Suprapubic skin (tissue), 4 donors: ENCODE measurements around the gene AQP12A. TPM values are rescaled to one million over a fixed set of nuclear protein-coding genes. Genes with fewer than 3 reads are reported as not detected.

Experiments used
- DNase-seq, 2 donors: peaks; one replicate each; pipeline ENCODE4 v3.0.0-alpha.2; 2019; ENCODE audit warnings: low spot score in 2 of 2
- H3K27ac ChIP-seq: fragments of 200-600 bp; sonication (generic); one replicate; pipeline ENCODE4 v1.5.1; 2019
- H3K27me3 ChIP-seq: fragments of 200-600 bp; sonication (generic); one replicate; pipeline ENCODE4 v1.5.1; 2019
- H3K36me3 ChIP-seq: fragments of 200-600 bp; sonication (generic); one replicate; pipeline ENCODE4 v1.5.1; 2019
- H3K4me1 ChIP-seq: fragments of 200-600 bp; sonication (generic); one replicate; pipeline ENCODE4 v1.5.1; 2019
- H3K4me3 ChIP-seq: fragments of 200-600 bp; sonication (generic); one replicate; pipeline ENCODE4 v1.5.1; 2019; ENCODE audit warnings: mild to moderate bottlenecking
- H3K9me3 ChIP-seq: fragments of 200-600 bp; sonication (generic); one replicate; pipeline ENCODE4 v1.5.1; 2019
- CTCF ChIP-seq, 2 donors: fragments of 200-600 bp in 1 of 2; fragments of 450-650 bp in 1 of 2; sonication (generic) in 1 of 2; IDR thresholded peaks; one replicate each; pipeline ENCODE4 v1.5.1; 2016 to 2019; ENCODE audit warnings: antibody characterized with exemption in 2 of 2, mild to moderate bottlenecking in 1 of 2, moderate library complexity in 1 of 2
- EP300 ChIP-seq: sonication (generic); formaldehyde crosslinking; IDR thresholded peaks from one replicate; pipeline ENCODE4 v1.6.1; 2017; ENCODE audit warnings: antibody characterized with exemption
- POLR2A ChIP-seq, 2 donors: fragments of 450-650 bp; IDR thresholded peaks; one replicate each; pipeline ENCODE4 v1.6.1; 2017; ENCODE audit warnings: antibody characterized with exemption in 2 of 2, mild to moderate bottlenecking in 2 of 2, moderate library complexity in 2 of 2
- POLR2AphosphoS5 ChIP-seq, 3 donors: sonication (generic); formaldehyde crosslinking; IDR thresholded peaks; one replicate each; pipeline ENCODE4 v1.6.1; 2017; ENCODE audit warnings: antibody characterized with exemption in 3 of 3
- WGBS: methylation state at CpG from one replicate; pipeline ENCODE4 v1.1.5; 2018; 5-methylcytosine and 5-hydroxymethylcytosine counted together
- total RNA-seq, 4 donors: library from RNA; depleted of rRNA; stranded (reverse); fragments of >200 nt; gene quantifications; one replicate each; pipeline ENCODE4 v1.1.0, GENCODE V29; 2016

The AQP12A gene
- total RNA-seq, 4 donors from 2014 or later, result not detected

GRCh38 chr2:240701091-240701735 lies 9.5 kb downstream of the AQP12A start:
- Histone ChIP-seq H3K4me3 (no peak overlapping the region), H3K36me3 (no peaks in the 10 kb centered on the region), H3K4me1 (peaks cover 7% of the 10 kb centered on the region), H3K9me3 (no peaks in the 10 kb centered on the region), H3K27ac (no peak overlapping the region), H3K27me3 (peaks cover 58% of the 10 kb centered on the region)
- TF ChIP-seq POLR2A (IDR thresholded peaks at IDR 0.05) (no peak), POLR2AphosphoS5 (IDR thresholded peaks at IDR 0.05) (no peak), EP300 (no peak)
- WGBS, result 19% methylated on average over 4 of the region's 67 CpGs
- DNase-seq, result peak; percentile 50 to 68

- Histone ChIP-seq H3K4me1 (peaks cover 7% of the 10 kb centered on the region), H3K36me3 (no peaks in the 10 kb centered on the region), H3K9me3 (no peaks in the 10 kb centered on the region), H3K27me3 (peaks cover 59% of the 10 kb centered on the region), H3K27ac (no peak overlapping the region), H3K4me3 (no peak overlapping the region)
- DNase-seq, result peak; percentile 53 to 64
- WGBS, result 84% methylated on average over 14 of the region's 30 CpGs
- TF ChIP-seq CTCF (IDR thresholded peaks at IDR 0.05), result no peak
- no peak for TF ChIP-seq EP300
- no peak for TF ChIP-seq POLR2A (IDR thresholded peaks at IDR 0.05)
- TF ChIP-seq POLR2AphosphoS5 (IDR thresholded peaks at IDR 0.05), result no peak
Observed at GRCh38 chr2:240701736-240702639, 10.3 kb downstream of the AQP12A start.

- Histone ChIP-seq H3K27me3 (peaks cover 66% of the 10 kb centered on the region), H3K4me1 (peaks cover 7% of the 10 kb centered on the region), H3K36me3 (no peaks in the 10 kb centered on the region), H3K27ac (no peak overlapping the region), H3K9me3 (no peaks in the 10 kb centered on the region), H3K4me3 (no peak overlapping the region)
- WGBS, result 85% methylated on average over 9 of the region's 9 CpGs
- DNase-seq, result no peak
- no peak for TF ChIP-seq POLR2AphosphoS5 (IDR thresholded peaks at IDR 0.05)
Observed at GRCh38 chr2:240702640-240703011, 11.0 kb downstream of the AQP12A start.

GRCh38 chr2:240703417-240704341 lies 12.0 kb downstream of the AQP12A start:
- Histone ChIP-seq H3K9me3 (no peaks in the 10 kb centered on the region), H3K36me3 (no peaks in the 10 kb centered on the region), H3K4me1 (peaks cover 7% of the 10 kb centered on the region), H3K4me3 (no peak overlapping the region), H3K27ac (no peak overlapping the region), H3K27me3 (peaks cover 75% of the 10 kb centered on the region)
- WGBS, result 88% methylated on average over 8 of the region's 18 CpGs
- DNase-seq, result peak in 1 of 2 donors; percentile 44
- TF ChIP-seq POLR2AphosphoS5 (IDR thresholded peaks at IDR 0.05) (no peak), CTCF (IDR thresholded peaks at IDR 0.05) (no peak), EP300 (no peak), POLR2A (IDR thresholded peaks at IDR 0.05) (no peak)

- no peaks in the 10 kb centered on the region for H3K36me3 ChIP-seq
- no peak overlapping the region for H3K4me3 ChIP-seq
- peaks cover 7% of the 10 kb centered on the region for H3K4me1 ChIP-seq
- TF ChIP-seq CTCF (IDR thresholded peaks at IDR 0.05) (no peak), POLR2A (IDR thresholded peaks at IDR 0.05) (no peak), POLR2AphosphoS5 (IDR thresholded peaks at IDR 0.05) (no peak), EP300 (no peak)
- DNase-seq, result peak in 1 of 2 donors; percentile 50
- no peak overlapping the region for H3K27ac ChIP-seq
- H3K27me3 ChIP-seq, result peaks cover 80% of the 10 kb centered on the region
- H3K9me3 ChIP-seq, result no peaks in the 10 kb centered on the region
- WGBS, result 43% methylated on average over 15 of the region's 19 CpGs
Observed at GRCh38 chr2:240704651-240705050, 13.0 kb downstream of the AQP12A start.
